GM23338 (cell line): ENCODE results near the gene SH3D19. TPM values are rescaled to one million over a fixed set of nuclear protein-coding genes. Genes with fewer than 3 reads are reported as not detected.

ENCODE experiments used
- ATAC-seq: fragments of 200-7000 bp; cut with Tn5 transposase; 3 replicates; pipeline ENCODE4 v1.9.1; 2020
- DNase-seq: peaks from one replicate; pipeline ENCODE4 v3.0.0-alpha.2; 2015; ENCODE audit warnings: low spot score
- H2AFZ ChIP-seq: fragments of 200-600 bp; sonication (generic); 2 replicates; pipeline ENCODE4 v1.8.0; 2016; ENCODE audit warnings: antibody characterized with exemption, mild to moderate bottlenecking, moderate library complexity
- H3F3A ChIP-seq: fragments of 200-600 bp; sonication (generic); replicated peaks from 2 replicates; pipeline ENCODE4 v1.8.0; 2017; ENCODE audit warnings: antibody characterized with exemption, mixed run types, low read depth
- H3K27ac ChIP-seq: fragments of 200-600 bp; sonication (generic); 2 replicates; pipeline ENCODE4 v1.6.1; 2016; ENCODE audit warnings: low read depth
- H3K27me3 ChIP-seq: fragments of 200-600 bp; sonication (generic); 2 replicates; pipeline ENCODE4 v1.8.0; 2016; ENCODE audit warnings: mild to moderate bottlenecking, mixed run types, moderate library complexity; ENCODE audit not compliant: insufficient read depth
- H3K36me3 ChIP-seq: fragments of 200-600 bp; sonication (generic); 2 replicates; pipeline ENCODE4 v1.8.0; 2016; ENCODE audit warnings: mild to moderate bottlenecking; ENCODE audit not compliant: insufficient read depth
- H3K4me1 ChIP-seq: fragments of 200-600 bp; sonication (generic); 2 replicates; pipeline ENCODE4 v1.8.0; 2016; ENCODE audit warnings: mild to moderate bottlenecking, moderate library complexity; ENCODE audit not compliant: insufficient read depth
- H3K4me2 ChIP-seq: fragments of 200-600 bp; sonication (generic); 2 replicates; pipeline ENCODE4 v1.7.1; 2017; ENCODE audit warnings: mixed run types
- H3K4me3 ChIP-seq: fragments of 200-600 bp; sonication (generic); 2 replicates; pipeline ENCODE4 v1.6.1; 2016; ENCODE audit warnings: mixed run types
- H3K79me2 ChIP-seq: fragments of 200-600 bp; sonication (generic); replicated peaks from 2 replicates; pipeline ENCODE4 v1.8.0; 2017; ENCODE audit warnings: mild to moderate bottlenecking; ENCODE audit not compliant: insufficient read depth
- H3K9me2 ChIP-seq: fragments of 200-600 bp; sonication (generic); 2 replicates; pipeline ENCODE4 v1.8.0; 2017; ENCODE audit not compliant: insufficient read depth
- H4K20me1 ChIP-seq: fragments of 200-600 bp; sonication (generic); replicated peaks from 2 replicates; pipeline ENCODE4 v1.8.0; 2017; ENCODE audit warnings: mild to moderate bottlenecking; ENCODE audit not compliant: insufficient read depth
- H3K27ac Mint-ChIP-seq: 2 replicates; pipeline ENCODE4 v1.8.0; 2020; ENCODE audit warnings: inconsistent platforms, mild to moderate bottlenecking, moderate library complexity, mixed read lengths
- H3K27me3 Mint-ChIP-seq: 3 replicates; pipeline ENCODE4 v1.8.0; 2022; ENCODE audit warnings: low read depth, mild to moderate bottlenecking, moderate library complexity, mixed read lengths, inconsistent platforms; ENCODE audit not compliant: insufficient read depth, poor library complexity
- H3K36me3 Mint-ChIP-seq: 3 replicates; pipeline ENCODE4 v1.8.0; 2021; ENCODE audit warnings: low read depth, mild to moderate bottlenecking, inconsistent platforms, moderate library complexity, mixed read lengths
- H3K4me1 Mint-ChIP-seq: 3 replicates; pipeline ENCODE4 v1.8.0; 2020; ENCODE audit warnings: mild to moderate bottlenecking, inconsistent platforms, mixed read lengths
- H3K4me3 Mint-ChIP-seq: 3 replicates; pipeline ENCODE4 v1.8.0; 2021; ENCODE audit warnings: moderate library complexity, mild to moderate bottlenecking, inconsistent platforms, mixed read lengths
- H3K9me3 Mint-ChIP-seq: 3 replicates; pipeline ENCODE4 v1.8.0; 2020; ENCODE audit warnings: moderate library complexity, mild to moderate bottlenecking, inconsistent platforms, mixed read lengths
- CREB1 ChIP-seq: fragments of 250-450 bp; sonication (Bioruptor Pico); IDR thresholded peaks from 2 replicates; pipeline ENCODE4 v1.5.0; 2020; ENCODE audit warnings: low read depth, mild to moderate bottlenecking, moderate library complexity
- CTCF ChIP-seq, 2 experiments: fragments of 200-600 bp in 1 of 2; sonication (generic) in 1 of 2; conservative IDR thresholded peaks; 2 replicates each; pipeline versions ENCODE4 v1.5.1 to v1.6.1; 2016 to 2017; ENCODE audit warnings: antibody characterized with exemption in 2 of 2, low read depth in 2 of 2, mild to moderate bottlenecking in 2 of 2, moderate library complexity in 1 of 2
- ETS1 ChIP-seq: IDR thresholded peaks from 2 replicates; pipeline ENCODE4 v1.6.1; 2016; ENCODE audit warnings: antibody characterized with exemption
- EZH2 ChIP-seq: fragments of 200-600 bp; sonication (generic); IDR thresholded peaks from one replicate; pipeline ENCODE4 v1.8.0; 2017; ENCODE audit warnings: antibody characterized with exemption, mild to moderate bottlenecking, low read depth; ENCODE audit not compliant: unreplicated experiment
- EZH2phosphoT487 ChIP-seq: fragments of 200-600 bp; sonication (generic); IDR thresholded peaks from one replicate; pipeline ENCODE4 v1.8.1; 2018; ENCODE audit warnings: antibody characterized with exemption; ENCODE audit not compliant: unreplicated experiment
- JUNB ChIP-seq: IDR thresholded peaks from one replicate; pipeline ENCODE4 v1.6.1; 2016; ENCODE audit warnings: antibody characterized with exemption; ENCODE audit not compliant: unreplicated experiment
- NANOG ChIP-seq: IDR thresholded peaks from 2 replicates; pipeline ENCODE4 v1.6.1; 2016; ENCODE audit warnings: antibody characterized with exemption, borderline replicate concordance
- POLR2AphosphoS5 ChIP-seq: IDR thresholded peaks from 2 replicates; pipeline ENCODE4 v1.6.1; 2016; ENCODE audit warnings: antibody characterized with exemption, low read depth
- REST ChIP-seq: IDR thresholded peaks from one replicate; pipeline ENCODE4 v1.6.1; 2018; ENCODE audit warnings: antibody characterized with exemption; ENCODE audit not compliant: unreplicated experiment
- STAT1 ChIP-seq: IDR thresholded peaks from one replicate; pipeline ENCODE4 v1.6.1; 2016; ENCODE audit warnings: antibody characterized with exemption; ENCODE audit not compliant: unreplicated experiment
- ZNF114 ChIP-seq: fragments of 250-450 bp; sonication (Bioruptor Pico); IDR thresholded peaks from 2 replicates; pipeline ENCODE4 v1.5.0; 2020; ENCODE audit warnings: mild to moderate bottlenecking, moderate library complexity
- ZNF331 ChIP-seq: fragments of 250-450 bp; sonication (Bioruptor Pico); IDR thresholded peaks from 2 replicates; pipeline ENCODE4 v1.5.0; 2020; ENCODE audit warnings: low read depth, mild to moderate bottlenecking, moderate library complexity
- ZNF462 ChIP-seq: fragments of 250-450 bp; sonication (Bioruptor Pico); IDR thresholded peaks from 2 replicates; pipeline ENCODE4 v1.5.0; 2020; ENCODE audit warnings: mild to moderate bottlenecking, moderate library complexity
- polyA plus RNA-seq: library from polyadenylated mRNA; unstranded; fragments of >200 nt; fragmentation: Nextera tagmentation; extraction: Ambion mirVana; gene quantifications from 2 replicates; pipeline ENCODE4 v1.2.1, GENCODE V29; 2016
- total RNA-seq: library from RNA; depleted of rRNA; stranded (reverse); fragments of >200 nt; shearing (Covaris generic); gene quantifications from 2 replicates; pipeline ENCODE4 v1.2.3, GENCODE V29; 2014

Gene SH3D19
- total and polyA plus RNA-seq, 2 experiments from 2014 or later = 25.3 to 57.4 TPM

- H3K4me1 Mint-ChIP-seq = peaks cover 2% of the 10 kb centered on the region; the same call in 2 of the 3 replicates
- peak overlapping the region; percentile 53 for H3K27ac Mint-ChIP-seq
- no peak for DNase-seq
Observed at GRCh38 chr4:151147000-151147399, 178.4 kb downstream of the SH3D19 start.

More at GRCh38 chr4:151147000-151147399, 178.4 kb downstream of the SH3D19 start:
- Histone ChIP-seq H3K27me3 (no peaks in the 10 kb centered on the region), H3K36me3 (peaks cover 23% of the 10 kb centered on the region), H3K79me2 (no peaks in the 10 kb centered on the region), H3K4me1 (peaks cover 8% of the 10 kb centered on the region; the same call in 1 of the 2 replicates), H3F3A (no peaks in the 10 kb centered on the region), H4K20me1 (no peaks in the 10 kb centered on the region), H3K4me3 (no peak overlapping the region), H3K4me2 (no peak overlapping the region), H3K9me2 (no peaks in the 10 kb centered on the region), H3K27ac (no peak overlapping the region), H2AFZ (no peak overlapping the region)
- H3K9me3 Mint-ChIP-seq = no peaks in the 10 kb centered on the region
- no peak for TF ChIP-seq EZH2phosphoT487
- no peak for TF ChIP-seq JUNB
- no peak for TF ChIP-seq NANOG
- TF ChIP-seq ZNF114 = no peak
- TF ChIP-seq ZNF462 (CRISPR knock-in tag) = no peak
- TF ChIP-seq STAT1 = no peak
- no peak for TF ChIP-seq CTCF (conservative IDR thresholded peaks at IDR 0.05; ENCODE audit: low read depth in 2 of 2)
- TF ChIP-seq ETS1 = no peak
- TF ChIP-seq CREB1 (CRISPR knock-in tag) = no peak
- TF ChIP-seq REST = no peak
- no peak for TF ChIP-seq EZH2
- TF ChIP-seq ZNF331 (CRISPR knock-in tag) = no peak
- no peak for TF ChIP-seq POLR2AphosphoS5
- no peak for ATAC-seq
- H3K4me3 Mint-ChIP-seq = no peak overlapping the region
- H3K36me3 Mint-ChIP-seq = peaks cover 30% of the 10 kb centered on the region
- H3K27me3 Mint-ChIP-seq = peaks cover 1% of the 10 kb centered on the region
